HG02763 (cell line): ENCODE data around the gene CATSPERE.
"Not testable (repeated sequence)": the region's sequence is repeated elsewhere in the genome, so short reads cannot be mapped to it uniquely, and the experiment has no call there.

Source experiments
- ATAC-seq: cut with Tn5 transposase; IDR thresholded peaks from one replicate; pipeline ENCODE4 v1.9.1; 2021; ENCODE audit warnings: mild to moderate bottlenecking, moderate library complexity; ENCODE audit not compliant: unreplicated experiment

The CATSPERE gene

GRCh38 chr1:244515680-244516079 lies 54.6 kb downstream of the CATSPERE start:
- ATAC-seq, result no peak

- ATAC-seq, result no peak
Measured at GRCh38 chr1:244536316-244536715, 75.2 kb downstream of the CATSPERE start.

- no peak for ATAC-seq
Measured at GRCh38 chr1:244545511-244545910, 84.4 kb downstream of the CATSPERE start.

GRCh38 chr1:244548558-244549115 lies 87.6 kb downstream of the CATSPERE start:
- no peak for ATAC-seq

GRCh38 chr1:244552336-244552735 lies 91.3 kb downstream of the CATSPERE start:
- no peak for ATAC-seq

- ATAC-seq, result no peak
Measured at GRCh38 chr1:244556263-244556662, 95.2 kb downstream of the CATSPERE start.

GRCh38 chr1:244557565-244557964 lies 96.5 kb downstream of the CATSPERE start:
- ATAC-seq, result no peak

- no peak for ATAC-seq
Measured at GRCh38 chr1:244559561-244559960, 98.5 kb downstream of the CATSPERE start.

GRCh38 chr1:244562877-244563276 lies 101.8 kb downstream of the CATSPERE start:
- not testable (repeated sequence) for ATAC-seq

GRCh38 chr1:244573768-244574167 lies 112.7 kb downstream of the CATSPERE start:
- no peak for ATAC-seq

- no peak for ATAC-seq
Measured at GRCh38 chr1:244576259-244576892, 115.3 kb downstream of the CATSPERE start.

GRCh38 chr1:244578205-244578604 lies 117.1 kb downstream of the CATSPERE start:
- not testable (repeated sequence) for ATAC-seq

GRCh38 chr1:244583358-244583982 lies 122.4 kb downstream of the CATSPERE start:
- no peak for ATAC-seq

GRCh38 chr1:244585867-244586266 lies 124.8 kb downstream of the CATSPERE start:
- no peak for ATAC-seq

- ATAC-seq, result no peak
Measured at GRCh38 chr1:244590670-244591069, 129.6 kb downstream of the CATSPERE start.

GRCh38 chr1:244598611-244599010 lies 137.5 kb downstream of the CATSPERE start:
- ATAC-seq, result no peak

- ATAC-seq, result peak; percentile 75
Measured at GRCh38 chr1:244599937-244600350, 138.9 kb downstream of the CATSPERE start.

GRCh38 chr1:244601336-244601735 lies 140.3 kb downstream of the CATSPERE start:
- no peak for ATAC-seq

GRCh38 chr1:244603498-244603897 lies 142.4 kb downstream of the CATSPERE start:
- ATAC-seq, result no peak

GRCh38 chr1:244605835-244606370 lies 144.8 kb downstream of the CATSPERE start:
- no peak for ATAC-seq

GRCh38 chr1:244614113-244614836 lies 153.2 kb downstream of the CATSPERE start:
- ATAC-seq, result no peak
